ENCODE measurements around the gene ITPRIP. TPM values are rescaled to one million over a fixed set of nuclear protein-coding genes. Genes with fewer than 3 reads are reported as not detected.
A peak's percentile ranks its signal among the peaks of the same experiment; 100 is the strongest.

ITPRIP gene
- total and polyA plus RNA-seq, 2 donors (not counting 1 experiment from before 2014, with no cell fraction given) = 6.8 to 18.8 TPM

DNA sequence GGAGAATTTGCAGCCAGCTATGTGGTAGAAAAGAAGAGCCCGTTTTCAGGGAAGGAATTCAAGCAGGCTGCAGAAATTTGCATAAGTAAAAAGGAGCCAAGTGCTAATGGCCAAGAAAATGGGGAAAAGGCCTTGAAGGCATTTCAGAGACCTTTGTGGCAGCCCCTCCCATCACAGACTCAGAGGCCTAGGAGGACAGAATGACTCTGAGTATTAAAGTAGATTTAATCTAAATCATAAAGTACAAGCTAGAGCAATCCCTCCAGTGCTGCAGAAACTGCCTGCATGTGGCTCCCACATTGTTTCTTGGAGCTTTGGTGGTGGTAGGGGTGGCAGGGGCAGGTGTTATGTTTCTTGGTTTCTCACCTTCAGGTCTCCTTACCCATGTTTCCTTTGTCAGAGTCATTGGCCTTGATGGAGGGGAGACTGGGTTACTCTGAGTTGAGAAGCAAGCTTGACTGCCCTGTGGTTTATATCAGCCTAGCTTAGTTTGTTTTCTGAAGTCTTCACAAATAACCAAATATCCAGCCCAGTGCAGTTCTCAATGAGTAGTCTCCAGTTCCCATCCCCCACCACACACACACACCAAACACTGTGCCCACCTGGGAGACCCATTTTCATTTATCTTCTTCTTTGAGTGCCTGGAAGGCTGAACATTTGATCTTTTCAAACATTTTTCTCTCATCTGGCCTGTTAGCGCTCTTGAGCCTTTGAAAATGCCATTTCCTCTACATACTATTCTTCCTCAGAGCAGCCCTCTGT, 34.5 kb downstream of the ITPRIP start:
- Histone ChIP-seq H3K27me3 (ENCODE audit: control insufficient read depth, insufficient read depth, low read length) (no peaks in the 10 kb centered on the region), H3K4me1 (ENCODE audit: control insufficient read depth, extremely low read depth, insufficient read depth, low read length) (peaks cover 14% of the 10 kb centered on the region), H3K4me3 (replicated peaks in 1 of 4; ENCODE audit: control extremely low read depth in 1 of 4, insufficient read depth in 1 of 4, low read depth in 3 of 4, low read length in 4 of 4) (no peak overlapping the region), H3K9ac (ENCODE audit: insufficient read depth, low read length) (no peak overlapping the region), H3K27ac (ENCODE audit: insufficient read depth, low read length) (no peak overlapping the region), H3K4me2 (ENCODE audit: extremely low read depth, insufficient read depth, low read length) (no peak overlapping the region), H4K20me1 (ENCODE audit: control insufficient read depth, extremely low read depth, insufficient read depth, low read length) (no peaks in the 10 kb centered on the region), H3K36me3 (ENCODE audit: control insufficient read depth, insufficient read depth, low read length) (no peaks in the 10 kb centered on the region), H2AFZ (ENCODE audit: low read length) (no peak overlapping the region), H3K9me3 (ENCODE audit: control insufficient read depth, insufficient read depth, low read depth, low read length) (no peaks in the 10 kb centered on the region), H3K79me2 (ENCODE audit: control insufficient read depth, insufficient read depth, low read length) (no peaks in the 10 kb centered on the region)
- no peak for DNase-seq (ENCODE audit: low read depth in 2 of 2)
- no peak for TF ChIP-seq EZH2 (IDR thresholded peaks at IDR 0.05; ENCODE audit: low read length, missing control alignments)
- no peak for TF ChIP-seq CTCF (conservative IDR thresholded peaks at IDR 0.05 in 1 of 2, IDR thresholded peaks at IDR 0.05 in 1 of 2; ENCODE audit: low read depth in 1 of 2, low read length in 2 of 2)

DNA sequence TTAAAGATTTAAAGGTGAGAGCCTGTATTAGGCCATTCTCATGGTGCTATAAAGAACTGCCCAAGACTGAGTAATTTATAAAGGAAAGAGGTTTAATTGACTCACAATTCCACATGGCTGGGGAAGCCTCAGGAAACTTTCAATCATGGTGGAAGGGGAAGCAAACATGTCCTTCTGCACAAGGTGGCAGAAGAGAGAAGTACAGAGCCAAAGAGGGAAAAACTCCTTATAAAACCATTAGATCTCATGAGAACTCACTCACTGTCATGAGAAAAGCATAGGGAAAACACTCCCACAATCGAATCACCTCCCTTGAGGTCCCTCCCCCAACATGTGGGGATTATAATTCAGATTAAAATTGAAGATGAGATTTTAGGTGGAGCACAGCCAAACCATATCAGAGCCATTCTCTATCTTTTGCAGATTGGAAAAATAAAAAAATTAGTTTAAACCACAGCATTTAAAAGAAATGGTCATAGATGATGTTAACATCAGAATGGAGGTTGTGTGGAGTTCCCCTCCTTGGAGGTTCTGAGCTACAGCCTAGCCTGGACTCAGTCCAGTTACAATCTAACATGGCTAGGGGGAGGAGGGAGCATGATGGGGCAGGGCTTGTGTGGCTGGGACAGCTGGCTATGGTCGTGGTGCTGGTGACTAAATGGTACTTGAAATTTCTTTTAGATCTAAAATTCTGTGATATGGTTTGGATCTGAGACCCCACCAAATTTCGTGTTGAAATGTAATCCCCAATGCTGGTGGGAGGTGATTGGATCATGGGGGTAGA, 36.2 kb downstream of the ITPRIP start:
- no peak overlapping the region for H3K9ac ChIP-seq (ENCODE audit: insufficient read depth, low read length)
- H3K4me1 ChIP-seq (ENCODE audit: control insufficient read depth, extremely low read depth, insufficient read depth, low read length) = peaks cover 21% of the 10 kb centered on the region
- no peaks in the 10 kb centered on the region for H3K27me3 ChIP-seq (ENCODE audit: control insufficient read depth, insufficient read depth, low read length)
- peak overlapping the region; percentile 98 for H3K27ac ChIP-seq (ENCODE audit: insufficient read depth, low read length)
- no peak for TF ChIP-seq EZH2 (IDR thresholded peaks at IDR 0.05; ENCODE audit: low read length, missing control alignments)
- no peak for TF ChIP-seq CTCF (conservative IDR thresholded peaks at IDR 0.05 in 1 of 2, IDR thresholded peaks at IDR 0.05 in 1 of 2; ENCODE audit: low read depth in 1 of 2, low read length in 2 of 2)
- no peaks in the 10 kb centered on the region for H3K36me3 ChIP-seq (ENCODE audit: control insufficient read depth, insufficient read depth, low read length)
- DNase-seq (ENCODE audit: low read depth in 2 of 2) = peak in 1 of 2 donors; percentile 38
- H3K4me3 ChIP-seq (replicated peaks in 1 of 4; ENCODE audit: control extremely low read depth in 1 of 4, insufficient read depth in 1 of 4, low read depth in 3 of 4, low read length in 4 of 4) = no peak overlapping the region
- no peaks in the 10 kb centered on the region for H3K9me3 ChIP-seq (ENCODE audit: control insufficient read depth, insufficient read depth, low read depth, low read length)
- no peaks in the 10 kb centered on the region for H3K79me2 ChIP-seq (ENCODE audit: control insufficient read depth, insufficient read depth, low read length)
- H2AFZ ChIP-seq (ENCODE audit: low read length) = no peak overlapping the region
- no peak overlapping the region for H3K4me2 ChIP-seq (ENCODE audit: extremely low read depth, insufficient read depth, low read length)
- no peaks in the 10 kb centered on the region for H4K20me1 ChIP-seq (ENCODE audit: control insufficient read depth, extremely low read depth, insufficient read depth, low read length)

- TF ChIP-seq CTCF (conservative IDR thresholded peaks at IDR 0.05 in 1 of 2, IDR thresholded peaks at IDR 0.05 in 1 of 2; ENCODE audit: low read depth in 1 of 2, low read length in 2 of 2) (no peak), EZH2 (IDR thresholded peaks at IDR 0.05; ENCODE audit: low read length, missing control alignments) (no peak)
- Histone ChIP-seq H3K4me2 (ENCODE audit: extremely low read depth, insufficient read depth, low read length) (peak overlapping the region; percentile 54), H3K27me3 (ENCODE audit: control insufficient read depth, insufficient read depth, low read length) (no peaks in the 10 kb centered on the region), H3K36me3 (ENCODE audit: control insufficient read depth, insufficient read depth, low read length) (no peaks in the 10 kb centered on the region), H3K9me3 (ENCODE audit: control insufficient read depth, insufficient read depth, low read depth, low read length) (no peaks in the 10 kb centered on the region), H3K27ac (ENCODE audit: insufficient read depth, low read length) (peak overlapping the region; percentile 98), H4K20me1 (ENCODE audit: control insufficient read depth, extremely low read depth, insufficient read depth, low read length) (no peaks in the 10 kb centered on the region), H3K4me1 (ENCODE audit: control insufficient read depth, extremely low read depth, insufficient read depth, low read length) (peaks cover 21% of the 10 kb centered on the region), H3K4me3 (replicated peaks in 1 of 4; ENCODE audit: control extremely low read depth in 1 of 4, insufficient read depth in 1 of 4, low read depth in 3 of 4, low read length in 4 of 4) (peak overlapping the region in 2 of 4 experiments; percentile 20 to 35), H3K79me2 (ENCODE audit: control insufficient read depth, insufficient read depth, low read length) (no peaks in the 10 kb centered on the region), H3K9ac (ENCODE audit: insufficient read depth, low read length) (peak overlapping the region; percentile 67), H2AFZ (ENCODE audit: low read length) (no peak overlapping the region)
- peak; percentile 97 to 99 for DNase-seq (ENCODE audit: low read depth in 2 of 2)
These were observed 37.5 kb downstream of the ITPRIP start for GRCh38 chr10:104300736-104301292.

Data from fibroblast of lung (primary cell).